SU-DHL-6 (cell line): ENCODE measurements around the gene ANKRD30A.
"Not testable (repeated sequence)": the region's sequence is repeated elsewhere in the genome, so short reads cannot be mapped to it uniquely, and the experiment has no call there.

Source experiments
- H2AFZ ChIP-seq: fragments of 200-600 bp; sonication (generic); 2 replicates; pipeline ENCODE4 v1.6.1; 2014; ENCODE audit warnings: low read depth, mild to moderate bottlenecking, moderate library complexity, mixed read lengths, antibody characterized with exemption, low read length; ENCODE audit not compliant: severe bottlenecking
- H3F3A ChIP-seq: fragments of 200-600 bp; shearing (Covaris generic); 2 replicates; pipeline ENCODE4 v1.6.0; 2016; ENCODE audit warnings: antibody characterized with exemption, mild to moderate bottlenecking; ENCODE audit not compliant: insufficient read depth
- H3K27ac ChIP-seq: fragments of 200-600 bp; sonication (generic); 2 replicates; pipeline ENCODE4 v1.5.1; 2016; ENCODE audit warnings: low read depth, mild to moderate bottlenecking, low read length, moderate library complexity, mixed read lengths
- H3K27me3 ChIP-seq: fragments of 200-600 bp; sonication (generic), shearing (Covaris generic); 2 replicates; pipeline ENCODE4 v1.6.0; 2014; ENCODE audit warnings: mild to moderate bottlenecking, low read length
- H3K36me3 ChIP-seq: fragments of 200-600 bp; sonication (generic); 2 replicates; pipeline ENCODE4 v1.6.1; 2014; ENCODE audit warnings: mild to moderate bottlenecking, low read length, mixed read lengths
- H3K4me2 ChIP-seq: fragments of 300-600, 200-600 bp; shearing (Covaris generic), sonication (generic); 2 replicates; pipeline ENCODE4 v1.6.0; 2014; ENCODE audit warnings: low read length, low read depth, mild to moderate bottlenecking; ENCODE audit not compliant: poor library complexity, severe bottlenecking
- H3K4me3 ChIP-seq: fragments of 200-600 bp; sonication (generic); 2 replicates; pipeline ENCODE4 v1.5.1; 2014; ENCODE audit warnings: antibody characterized with exemption, low read length, mild to moderate bottlenecking, mixed read lengths; ENCODE audit not compliant: insufficient read depth, poor library complexity, severe bottlenecking
- H3K79me2 ChIP-seq: fragments of 200-600 bp; sonication (generic); 2 replicates; pipeline ENCODE4 v1.6.1; 2014; ENCODE audit warnings: mild to moderate bottlenecking, low read length, moderate library complexity; ENCODE audit not compliant: insufficient read depth
- H3K9ac ChIP-seq: fragments of 200-600 bp; sonication (generic); 2 replicates; pipeline ENCODE4 v1.7.0; 2014; ENCODE audit warnings: mild to moderate bottlenecking, low read length
- H3K9me2 ChIP-seq: fragments of 200-600 bp; sonication (generic); replicated peaks from 2 replicates; pipeline ENCODE4 v1.6.1; 2014; ENCODE audit warnings: low read length; ENCODE audit not compliant: insufficient read depth
- H3K9me3 ChIP-seq: fragments of 200-600 bp; sonication (generic); 2 replicates; pipeline ENCODE4 v1.6.1; 2014; ENCODE audit warnings: low read length, mixed read lengths; ENCODE audit not compliant: insufficient read depth
- H4K20me1 ChIP-seq: fragments of 200-600 bp; sonication (generic); 2 replicates; pipeline ENCODE4 v1.6.1; 2014; ENCODE audit warnings: low read depth, mild to moderate bottlenecking, antibody characterized with exemption, low read length, moderate library complexity, mixed read lengths
- CTCF ChIP-seq: fragments of 200-600 bp; sonication (generic); IDR thresholded peaks from one replicate; pipeline ENCODE4 v1.5.1; 2017; ENCODE audit warnings: antibody characterized with exemption, mild to moderate bottlenecking, low read length, moderate library complexity; ENCODE audit not compliant: insufficient read depth, poor library complexity, severe bottlenecking
- EZH2phosphoT487 ChIP-seq: fragments of 200-600 bp; sonication (generic), shearing (Covaris generic); conservative IDR thresholded peaks from 2 replicates; pipeline ENCODE4 v1.6.1; 2018; ENCODE audit warnings: mild to moderate bottlenecking, antibody characterized with exemption, low read length, moderate library complexity, mixed read lengths

The ANKRD30A gene

GRCh38 chr10:37125191-37125732 is at the start of gene ANKRD30A:
ANKRD30A (plus strand) TSS chr10:37125598; CDS start chr10:37125788, 190 bp downstream.
- H3K9me3 ChIP-seq = no peaks in the 10 kb centered on the region
- H3K27ac ChIP-seq = no peak within 1 kb of the TSS
- no peaks in the 10 kb centered on the region for H3K9me2 ChIP-seq
- H3F3A ChIP-seq = no peaks in the 10 kb centered on the region
- H3K27me3 ChIP-seq = no peaks in the 10 kb centered on the region
- no peak within 1 kb of the TSS for H3K4me3 ChIP-seq
- no peaks in the 10 kb centered on the region for H4K20me1 ChIP-seq
- no peak within 1 kb of the TSS for H2AFZ ChIP-seq
- H3K36me3 ChIP-seq = no peaks in the 10 kb centered on the region
- no peak within 1 kb of the TSS for H3K4me2 ChIP-seq
- TF ChIP-seq EZH2phosphoT487 = no peak
- TF ChIP-seq CTCF = no peak
- H3K9ac ChIP-seq = no peak within 1 kb of the TSS
- no peaks in the 10 kb centered on the region for H3K79me2 ChIP-seq

GRCh38 chr10:37076083-37076482 is 49.3 kb upstream of the ANKRD30A start:
- not testable (repeated sequence) for H3F3A ChIP-seq, H3K27ac ChIP-seq

GRCh38 chr10:37095792-37096573 is 29.4 kb upstream of the ANKRD30A start:
- no peak overlapping the region for H2AFZ ChIP-seq
- no peaks in the 10 kb centered on the region for H3K27me3 ChIP-seq
- H3K4me3 ChIP-seq = no peak overlapping the region
- TF ChIP-seq EZH2phosphoT487 (no peak), CTCF (no peak)
- H3K79me2 ChIP-seq = no peaks in the 10 kb centered on the region
- H3K4me2 ChIP-seq = no peak overlapping the region
- H3K27ac ChIP-seq = no peak overlapping the region
- no peak overlapping the region for H3K9ac ChIP-seq
- no peaks in the 10 kb centered on the region for H3K9me3 ChIP-seq
- no peaks in the 10 kb centered on the region for H3K9me2 ChIP-seq
- H3K36me3 ChIP-seq = no peaks in the 10 kb centered on the region
- no peaks in the 10 kb centered on the region for H3F3A ChIP-seq
- H4K20me1 ChIP-seq = no peaks in the 10 kb centered on the region

More at GRCh38 chr10:37076083-37076482, 49.3 kb upstream of the ANKRD30A start:
- H3K27me3 ChIP-seq, H3K9ac ChIP-seq, H3K4me3 ChIP-seq, H3K4me2 ChIP-seq, H3K9me3 ChIP-seq, H3K9me2 ChIP-seq, H4K20me1 ChIP-seq, H2AFZ ChIP-seq, H3K79me2 ChIP-seq, H3K36me3 ChIP-seq: not testable (repeated sequence)

- H3K79me2 ChIP-seq = no peaks in the 10 kb centered on the region
- TF ChIP-seq EZH2phosphoT487 (no peak), CTCF (no peak)
- H3K9ac ChIP-seq = no peak overlapping the region
- H3F3A ChIP-seq = no peaks in the 10 kb centered on the region
- H3K27me3 ChIP-seq = no peaks in the 10 kb centered on the region
- no peaks in the 10 kb centered on the region for H3K9me3 ChIP-seq
- no peaks in the 10 kb centered on the region for H3K9me2 ChIP-seq
- H4K20me1 ChIP-seq = no peaks in the 10 kb centered on the region
- H2AFZ ChIP-seq = no peak overlapping the region
- no peak overlapping the region for H3K4me2 ChIP-seq
- no peak overlapping the region for H3K27ac ChIP-seq
- H3K36me3 ChIP-seq = no peaks in the 10 kb centered on the region
- no peak overlapping the region for H3K4me3 ChIP-seq
Observed at GRCh38 chr10:37101261-37101660, 24.1 kb upstream of the ANKRD30A start.
